Psoas muscle (tissue), 8 donors: ENCODE results near the gene ST6GAL1. TPM values are rescaled to one million over a fixed set of nuclear protein-coding genes. Genes with fewer than 3 reads are reported as not detected.

Experiments used
- ATAC-seq, 4 donors: fragments of 200-7000 bp; cut with Tn5 transposase; one replicate each; pipeline ENCODE4 v1.9.1; 2020; ENCODE audit warnings: moderate library complexity in 3 of 4, mild to moderate bottlenecking in 2 of 4
- DNase-seq, 2 donors: peaks; one replicate each; pipeline ENCODE4 v3.0.0-alpha.2; 2020
- H3K27ac ChIP-seq: fragments of 200-600 bp; one replicate; pipeline ENCODE4 v1.8.0; 2022
- H3K27me3 ChIP-seq, 3 donors: fragments of 200-600 bp in 1 of 3; one replicate each; pipeline versions ENCODE4 v1.6.1 to v1.8.0; 2013 to 2022; ENCODE audit warnings: low read length in 2 of 3, mild to moderate bottlenecking in 2 of 3, moderate library complexity in 1 of 3; ENCODE audit not compliant: insufficient read depth in 3 of 3
- H3K36me3 ChIP-seq, 2 donors: fragments of 200-600 bp in 1 of 2; one replicate each; pipeline versions ENCODE4 v1.6.1 to v1.8.0; 2013 to 2022; ENCODE audit warnings: low read depth in 1 of 2, mild to moderate bottlenecking in 1 of 2, moderate library complexity in 1 of 2; ENCODE audit not compliant: insufficient read depth in 1 of 2
- H3K4me1 ChIP-seq: fragments of 200-600 bp; one replicate; pipeline ENCODE4 v1.8.0; 2022
- H3K4me3 ChIP-seq: fragments of 200-600 bp; one replicate; pipeline ENCODE4 v1.8.0; 2022; ENCODE audit warnings: mild to moderate bottlenecking
- H3K9me3 ChIP-seq: fragments of 200-600 bp; one replicate; pipeline ENCODE4 v1.8.0; 2022
- WGBS, 3 donors: extraction: QIAGEN DNeasy Blood & Tissue Kit; methylation state at CpG; one replicate each; pipeline versions ENCODE4 v1.1.6 to v1.1.7; 2013; 5-methylcytosine and 5-hydroxymethylcytosine counted together
- intact Hi-C, 2 donors: fragments of 100-400 bp; cut with DNase I; formaldehyde crosslinking; loops; one replicate each; pipeline versions ENCODE4 v1.11.0 to v1.14.2; 2022
- polyA plus RNA-seq, 3 donors: library from polyadenylated mRNA; stranded (reverse); fragments of 200-250 nt; gene quantifications; one replicate each; pipeline ENCODE4 v1.2.3, GENCODE V29; 2013
- total RNA-seq, 4 donors: library from RNA; stranded (reverse); fragmentation: NEBNext Ultra II Directional in 2 of 4; extraction: Animal tissue kit (Norgen Biotek cat#: 25700) in 2 of 4; gene quantifications; one replicate each; pipeline versions ENCODE4 v1.2.1 to v1.2.4, GENCODE V29; 2021 to 2023
- TF ChIP-seq, protein P1 (sequence below): fragments of 200-600 bp; IDR thresholded peaks from one replicate; pipeline ENCODE4 v1.8.0; 2022; ENCODE audit warnings: antibody characterized with exemption
- donor health status: healthy with polysubstance abuse.
- donor health status: DM: no; HTN: no; CAD: no; lungs with moderate emphysema.
- donor health status: Bipolar disorder and iron deficiency.
- donor health status: healthy.
- donor health status: DM: yes; HTN: yes; CAD: no.
- donor health status: DM: no; HTN: no; CAD: no.
- donor health status: DM: no; HTN: no; CAD: no.
- donor health status: DM: yes; HTN: yes; CAD: no.

The ST6GAL1 gene
- total and polyA plus RNA-seq, 7 donors = 4.2 to 25.0 (median 15.3) TPM

GRCh38 chr3:186955898-186956696 lies 25.8 kb downstream of the ST6GAL1 start:
- WGBS, 3 donors = 62 to 70% (median 68%) methylated on average over 9 of the region's 9 CpGs
- no peak for DNase-seq

DNA sequence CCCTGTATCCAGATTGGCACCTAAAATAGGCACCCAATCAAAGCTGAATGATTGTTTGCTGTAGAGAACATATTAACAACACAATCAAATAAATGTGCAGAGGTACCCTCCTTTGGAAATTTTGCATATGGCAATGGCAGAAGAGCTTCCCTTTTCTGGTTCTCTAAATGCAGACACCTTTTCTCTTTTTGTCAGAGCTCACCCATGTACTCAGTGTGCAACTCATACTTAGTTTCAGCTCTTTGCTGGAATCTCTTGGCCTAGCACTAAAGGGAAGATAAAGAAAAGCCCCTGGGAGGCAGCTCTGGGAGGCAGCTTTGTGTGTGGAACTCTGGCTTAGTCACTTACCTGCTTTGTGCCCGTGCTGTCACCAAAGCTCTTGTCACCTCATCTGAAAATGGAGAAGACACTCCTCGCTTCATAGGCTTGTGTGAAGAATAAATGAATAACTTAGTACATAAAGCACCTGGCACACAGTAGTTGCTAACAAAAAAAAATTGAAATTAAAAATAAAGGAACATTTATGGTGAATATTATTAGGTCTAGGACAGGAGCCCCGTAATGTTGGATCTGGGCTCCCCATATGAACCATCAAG lies 28.8 kb downstream of the ST6GAL1 start:
- intact Hi-C loops = no loop called here
- Histone ChIP-seq H3K4me1 (no peaks in the 10 kb centered on the region), H3K27me3 (no peaks in the 10 kb centered on the region), H3K27ac (no peak overlapping the region), H3K36me3 (peaks cover 0 to 8% of the 10 kb centered on the region in 2 donors), H3K9me3 (no peaks in the 10 kb centered on the region), H3K4me3 (no peak overlapping the region)
- WGBS, 3 donors = 94 to 100% (median 96%) methylated on average over 3 of the region's 3 CpGs
- TF ChIP-seq, protein P1, sequence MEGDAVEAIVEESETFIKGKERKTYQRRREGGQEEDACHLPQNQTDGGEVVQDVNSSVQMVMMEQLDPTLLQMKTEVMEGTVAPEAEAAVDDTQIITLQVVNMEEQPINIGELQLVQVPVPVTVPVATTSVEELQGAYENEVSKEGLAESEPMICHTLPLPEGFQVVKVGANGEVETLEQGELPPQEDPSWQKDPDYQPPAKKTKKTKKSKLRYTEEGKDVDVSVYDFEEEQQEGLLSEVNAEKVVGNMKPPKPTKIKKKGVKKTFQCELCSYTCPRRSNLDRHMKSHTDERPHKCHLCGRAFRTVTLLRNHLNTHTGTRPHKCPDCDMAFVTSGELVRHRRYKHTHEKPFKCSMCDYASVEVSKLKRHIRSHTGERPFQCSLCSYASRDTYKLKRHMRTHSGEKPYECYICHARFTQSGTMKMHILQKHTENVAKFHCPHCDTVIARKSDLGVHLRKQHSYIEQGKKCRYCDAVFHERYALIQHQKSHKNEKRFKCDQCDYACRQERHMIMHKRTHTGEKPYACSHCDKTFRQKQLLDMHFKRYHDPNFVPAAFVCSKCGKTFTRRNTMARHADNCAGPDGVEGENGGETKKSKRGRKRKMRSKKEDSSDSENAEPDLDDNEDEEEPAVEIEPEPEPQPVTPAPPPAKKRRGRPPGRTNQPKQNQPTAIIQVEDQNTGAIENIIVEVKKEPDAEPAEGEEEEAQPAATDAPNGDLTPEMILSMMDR = no peak
- ATAC-seq (no peak), DNase-seq (no peak)

More at GRCh38 chr3:186955898-186956696, 25.8 kb downstream of the ST6GAL1 start:
- Histone ChIP-seq H3K4me1 (no peaks in the 10 kb centered on the region), H3K27me3 (no peaks in the 10 kb centered on the region), H3K4me3 (no peak overlapping the region), H3K9me3 (no peaks in the 10 kb centered on the region), H3K36me3 (no peaks in the 10 kb centered on the region), H3K27ac (no peak overlapping the region)
- TF ChIP-seq, protein P1 = no peak
- ATAC-seq = no peak
- intact Hi-C loops = no loop called here

DNA sequence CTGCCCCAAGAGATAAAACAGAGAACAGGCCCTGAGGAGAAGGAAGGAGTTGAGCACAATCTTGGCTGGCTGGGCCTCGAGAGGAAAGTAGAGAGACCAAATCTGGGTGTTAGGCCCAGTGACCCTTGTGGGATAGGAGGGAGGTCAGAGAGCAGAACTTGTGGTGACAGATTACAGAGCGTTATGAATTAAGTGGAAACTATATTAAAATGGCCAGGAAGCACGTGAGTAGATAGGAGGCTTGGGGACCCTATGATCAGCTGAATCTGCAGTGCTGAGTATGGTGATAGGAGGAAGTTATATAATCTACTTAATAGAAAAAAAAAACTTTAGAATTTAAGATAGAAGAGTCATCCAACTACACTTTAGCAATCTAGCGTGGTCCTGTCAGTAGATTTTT lies 30.0 kb downstream of the ST6GAL1 start:
- intact Hi-C loops = no loop called here
- Histone ChIP-seq H3K27ac (no peak overlapping the region), H3K9me3 (no peaks in the 10 kb centered on the region), H3K27me3 (no peaks in the 10 kb centered on the region), H3K4me1 (peaks cover under 1% of the 10 kb centered on the region), H3K36me3 (peaks cover 0 to 11% of the 10 kb centered on the region in 2 donors), H3K4me3 (no peak overlapping the region)
- ATAC-seq (no peak), DNase-seq (no peak)
- TF ChIP-seq, protein P1 = no peak
- 79 to 89% (median 88%) methylated on average over 4 of the region's 4 CpGs for WGBS, 3 donors

DNA sequence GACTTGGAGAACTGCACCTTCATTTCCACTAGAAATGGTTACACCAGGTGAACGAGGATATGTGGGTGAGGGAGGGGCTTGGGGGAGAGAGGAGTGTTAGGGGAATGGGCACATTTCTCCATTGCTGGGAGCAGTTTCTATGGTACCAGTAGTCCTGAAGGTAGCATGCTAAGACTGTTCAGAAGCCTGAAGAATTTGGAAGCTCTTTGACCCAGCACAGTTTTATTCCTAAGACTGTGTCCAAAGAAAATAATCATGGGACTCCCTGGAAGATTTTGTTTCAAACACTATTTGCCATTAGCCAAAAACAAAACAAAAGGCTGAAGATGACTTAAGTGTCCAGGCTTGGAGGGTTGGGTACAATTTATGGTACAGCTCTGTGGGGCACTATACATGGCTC lies 32.1 kb downstream of the ST6GAL1 start:
- H3K27ac ChIP-seq = no peak overlapping the region
- WGBS, 3 donors = 66 to 86% (median 76%) methylated on average over 1 of the region's 1 CpG

More for the DNA sequence above, 32.1 kb downstream of the ST6GAL1 start:
- ATAC-seq (no peak), DNase-seq (no peak)
- Histone ChIP-seq H3K4me3 (no peak overlapping the region), H3K36me3 (peaks cover 2 to 11% of the 10 kb centered on the region in 2 donors), H3K4me1 (peaks cover 17% of the 10 kb centered on the region), H3K27me3 (no peaks in the 10 kb centered on the region), H3K9me3 (no peaks in the 10 kb centered on the region)
- TF ChIP-seq, protein P1 = no peak
- intact Hi-C loops = no loop called here
